Posterior vena cava (tissue), 2 donors: ENCODE data around the gene GID8. TPM values are rescaled to one million over a fixed set of nuclear protein-coding genes. Genes with fewer than 3 reads are reported as not detected.

ENCODE experiments used
- DNase-seq: peaks from one replicate; pipeline ENCODE4 v3.0.0-alpha.2; 2020; ENCODE audit warnings: low spot score
- intact Hi-C, 2 donors: fragments of 100-400 bp; cut with DNase I; formaldehyde crosslinking; loops; one replicate each; pipeline versions ENCODE4 v1.14.1 to v1.14.2; 2022 to 2023
- total RNA-seq, 2 donors: library from RNA; stranded (reverse); fragmentation: NEBNext Ultra II Directional; extraction: Animal tissue kit (Norgen Biotek cat#: 25700); gene quantifications; one replicate each; pipeline ENCODE4 v1.2.1, GENCODE V29; 2021
- donor health status: DM: yes; HTN: yes; CAD: no.
- donor health status: DM: yes; HTN: yes; CAD: no.

GID8 gene
- total RNA-seq, 2 donors from 2014 or later = 14.9 to 20.0 TPM

DNA sequence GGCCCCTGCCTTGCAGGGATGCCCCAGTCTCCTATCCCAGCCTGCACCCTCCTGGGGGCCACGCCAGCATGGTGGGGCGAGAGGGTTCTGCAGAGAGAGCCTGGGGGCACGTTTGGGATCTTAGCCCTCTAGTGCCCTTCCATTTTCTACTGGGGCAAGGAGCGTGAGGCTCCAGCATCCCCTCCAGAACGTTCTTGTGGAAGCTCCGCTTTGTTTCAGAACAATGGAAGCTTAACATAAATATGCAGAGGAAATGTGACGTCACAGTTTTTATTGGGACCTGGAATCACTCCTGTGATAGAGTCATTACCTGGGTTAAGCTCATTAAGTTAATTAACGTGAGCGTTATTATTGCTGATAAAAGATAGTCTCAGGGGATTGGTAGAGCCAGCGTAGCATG is 49.2 kb downstream of the GID8 start:
- intact Hi-C loops = no loop called here
- DNase-seq = no peak

DNA sequence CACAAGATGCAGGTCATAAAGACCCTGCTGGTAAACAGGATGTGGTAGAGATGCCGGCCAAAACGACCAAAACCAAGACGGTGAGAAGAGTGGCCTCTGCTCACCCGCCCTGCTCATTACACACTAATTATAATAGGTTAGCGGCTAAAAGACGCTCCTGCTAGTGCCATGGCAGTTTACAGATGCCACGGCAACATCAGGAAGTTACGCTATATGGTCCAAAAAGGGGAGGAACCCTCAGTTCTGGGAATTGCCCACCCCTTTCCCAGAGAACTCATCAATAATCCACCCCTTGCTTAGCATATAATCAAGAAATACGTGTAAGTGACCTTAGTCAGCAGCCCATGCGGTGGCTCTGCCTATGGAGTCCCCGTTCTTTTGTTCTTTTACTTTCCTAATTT is 51.3 kb downstream of the GID8 start:
- DNase-seq = no peak
- intact Hi-C loops = no loop called here

DNA sequence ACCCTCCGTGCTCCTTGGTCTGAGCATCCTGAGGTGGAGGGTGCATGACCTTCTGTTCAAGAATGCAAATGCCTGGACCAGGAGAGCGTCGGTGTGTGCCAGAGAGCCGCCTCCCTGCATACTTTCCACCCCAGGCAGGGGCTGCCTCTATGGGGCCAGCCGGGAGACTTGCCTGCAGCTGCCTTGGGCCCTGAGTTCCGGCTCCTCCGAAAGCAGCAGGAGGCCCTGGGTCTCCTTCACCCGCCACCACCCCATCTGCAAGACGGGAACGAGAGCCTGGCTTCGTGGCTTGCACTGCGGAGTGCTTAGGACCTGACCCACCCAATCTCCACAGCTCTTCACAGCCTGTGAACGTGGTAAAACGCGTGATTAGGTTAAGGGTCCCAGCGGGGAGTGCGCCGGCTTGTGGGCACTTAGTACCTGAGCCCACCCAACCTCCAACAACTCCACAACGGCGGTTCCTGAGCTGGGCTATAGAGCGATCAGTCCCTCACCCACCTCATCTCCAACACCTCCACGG is 52.4 kb downstream of the GID8 start:
- no peak for DNase-seq
- intact Hi-C loops = no loop called here

DNA sequence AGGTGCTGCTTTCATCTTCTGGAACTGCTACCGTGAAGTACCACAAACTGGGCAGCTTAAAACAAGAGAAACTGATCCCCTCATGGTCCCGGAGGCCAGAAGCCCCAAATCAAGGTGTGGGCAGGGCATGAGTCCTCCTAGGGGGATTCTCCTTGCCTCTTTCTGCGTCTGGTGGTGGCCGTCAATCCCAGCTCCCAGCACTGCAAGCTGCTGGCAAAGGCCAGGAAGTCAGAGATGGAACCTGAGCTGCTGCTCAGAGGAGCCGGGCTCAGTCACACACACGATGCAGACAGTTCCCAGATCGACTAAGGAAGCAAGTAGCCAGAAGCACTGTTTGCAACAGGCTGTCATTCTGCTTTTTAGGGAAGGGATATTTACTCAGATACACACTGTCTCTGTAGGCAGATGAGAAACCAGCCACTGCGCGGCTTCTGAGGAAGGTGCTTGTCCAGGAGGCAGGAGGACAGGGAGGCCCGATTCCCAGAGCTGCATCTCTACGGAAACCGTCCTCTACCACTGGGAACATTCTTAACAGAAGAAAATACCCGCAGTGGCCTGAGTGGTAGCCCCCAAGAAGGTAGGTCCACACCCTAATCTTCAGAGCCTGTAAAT is 53.4 kb downstream of the GID8 start:
- intact Hi-C loops = no loop called here
- DNase-seq = no peak

DNA sequence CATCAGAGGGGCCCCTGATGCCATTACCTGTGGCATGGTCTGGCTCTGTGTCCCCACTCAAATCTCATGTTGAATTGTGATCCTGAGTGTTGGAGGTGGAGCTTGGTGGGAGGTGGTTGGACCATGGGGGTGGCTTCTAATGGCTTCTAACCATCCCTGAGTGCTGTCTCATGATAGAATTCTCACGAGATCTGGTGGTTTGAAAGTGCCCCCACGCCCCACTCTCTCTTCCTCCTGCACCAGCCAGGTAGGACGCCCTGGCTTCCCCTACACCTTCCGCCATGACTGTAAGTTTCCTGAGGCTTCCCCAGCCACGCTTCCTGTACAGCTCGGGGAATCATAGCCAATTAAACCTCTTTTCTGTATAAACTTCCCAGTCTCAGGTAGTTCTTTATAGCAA is 53.9 kb downstream of the GID8 start:
- intact Hi-C loops = no loop called here
- no peak for DNase-seq

DNA sequence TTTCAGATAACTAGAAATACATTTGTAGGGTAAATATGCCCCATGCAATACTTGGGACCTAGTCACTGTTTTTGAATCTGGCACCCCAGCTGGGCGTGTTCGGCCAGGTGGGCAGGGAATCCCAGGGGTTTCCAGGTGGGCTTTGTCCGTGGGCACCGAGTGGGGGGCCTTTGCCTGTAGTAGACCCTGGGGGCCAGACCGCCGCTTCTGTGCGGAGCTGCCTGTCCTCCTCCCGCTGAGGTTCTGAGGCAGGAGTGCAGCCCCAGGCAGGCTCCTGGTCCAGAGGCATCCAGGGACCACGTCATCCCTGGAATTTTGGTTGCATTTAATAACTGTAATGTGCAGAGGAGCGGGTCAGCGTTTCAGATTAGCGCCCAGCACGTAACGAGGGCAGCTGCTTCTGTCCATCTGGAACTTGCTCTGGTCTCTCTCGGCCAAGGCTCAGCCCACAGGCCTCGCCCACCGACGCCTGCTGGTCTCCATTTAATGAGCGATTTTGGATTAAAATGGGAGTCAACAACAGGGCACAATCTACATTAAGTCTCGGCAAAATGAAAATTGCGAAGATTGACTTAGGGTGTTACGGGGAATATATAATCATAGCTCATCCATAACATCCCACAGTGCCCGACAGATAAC is 56.0 kb downstream of the GID8 start:
- intact Hi-C loops = no loop called here

DNA sequence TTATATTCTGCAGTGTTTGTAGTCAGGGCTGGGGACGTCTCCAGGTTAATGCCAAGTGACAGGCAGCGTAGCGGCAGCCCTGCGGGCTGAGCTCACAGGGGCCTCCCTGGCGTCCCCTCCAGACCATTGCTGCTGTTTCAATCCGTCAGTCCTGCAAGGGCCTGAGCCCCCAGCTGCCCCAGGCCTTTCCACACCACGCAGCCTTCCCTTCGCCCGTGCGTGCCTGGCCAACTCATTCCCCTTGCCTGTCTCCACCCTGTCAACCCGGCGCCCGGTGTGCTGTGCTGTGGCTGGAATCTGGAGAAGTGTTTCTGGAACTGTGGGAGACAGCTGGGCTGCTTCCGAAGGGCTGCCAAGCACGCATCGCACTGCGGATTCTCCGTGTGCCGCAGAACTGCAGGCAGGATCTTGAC is 56.9 kb downstream of the GID8 start:
- no peak for DNase-seq
- intact Hi-C loops = no loop called here

More for the DNA sequence above, 56.0 kb downstream of the GID8 start:
- DNase-seq = no peak

DNA sequence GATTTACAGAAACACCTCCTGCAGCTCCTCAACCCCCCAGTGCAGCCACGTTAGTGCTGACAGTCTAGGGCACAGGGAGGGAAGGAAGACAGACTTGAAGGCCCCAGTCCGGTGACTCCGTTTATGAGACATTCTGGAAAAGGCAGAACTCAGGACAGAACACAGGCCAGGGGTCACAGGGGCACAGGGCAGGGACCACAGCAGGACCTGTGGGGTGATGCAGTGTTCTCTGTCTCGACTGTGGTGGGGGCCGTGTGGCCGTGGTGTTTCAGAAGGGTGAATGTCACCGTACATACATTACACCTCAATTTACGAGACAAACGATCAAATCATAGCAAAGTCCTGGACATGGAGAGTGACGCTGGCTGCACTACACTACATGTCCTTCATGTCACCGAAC is 57.5 kb downstream of the GID8 start:
- intact Hi-C loops = no loop called here
- DNase-seq = no peak

DNA sequence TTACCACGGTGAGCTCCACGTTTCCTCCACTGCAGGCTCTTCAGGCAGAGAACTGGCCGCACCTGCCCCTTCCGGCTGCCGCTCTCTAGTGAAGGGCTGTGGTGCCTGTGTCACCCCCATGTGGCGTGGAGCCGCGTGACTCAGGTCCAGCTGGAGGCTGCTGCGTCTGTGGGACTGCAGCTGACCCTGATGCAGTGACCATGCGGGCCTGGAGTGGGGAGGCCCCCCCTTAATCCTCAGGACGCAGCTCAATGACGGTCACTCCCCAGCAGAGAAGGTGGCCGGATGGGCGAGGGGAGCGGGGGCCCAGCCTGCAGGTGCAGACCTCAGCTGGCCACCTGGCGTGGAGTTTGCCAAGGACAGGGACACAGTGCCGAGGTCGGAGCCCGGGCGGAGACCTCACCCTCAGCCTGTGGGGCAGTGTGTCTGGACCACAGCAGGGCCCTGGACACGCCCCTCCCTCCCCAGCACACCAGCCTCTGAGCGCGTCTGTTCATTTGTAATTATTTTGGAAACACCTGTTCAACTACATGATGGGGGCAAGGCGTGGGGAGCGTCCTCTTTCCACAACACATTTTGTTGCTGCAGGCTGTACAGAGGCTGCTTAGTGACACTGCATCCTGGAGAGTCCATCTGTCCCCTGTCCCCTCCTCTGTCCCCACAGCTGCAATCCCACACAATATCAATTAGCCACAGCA is 58.1 kb downstream of the GID8 start:
- DNase-seq = no peak
- intact Hi-C loops = no loop called here

DNA sequence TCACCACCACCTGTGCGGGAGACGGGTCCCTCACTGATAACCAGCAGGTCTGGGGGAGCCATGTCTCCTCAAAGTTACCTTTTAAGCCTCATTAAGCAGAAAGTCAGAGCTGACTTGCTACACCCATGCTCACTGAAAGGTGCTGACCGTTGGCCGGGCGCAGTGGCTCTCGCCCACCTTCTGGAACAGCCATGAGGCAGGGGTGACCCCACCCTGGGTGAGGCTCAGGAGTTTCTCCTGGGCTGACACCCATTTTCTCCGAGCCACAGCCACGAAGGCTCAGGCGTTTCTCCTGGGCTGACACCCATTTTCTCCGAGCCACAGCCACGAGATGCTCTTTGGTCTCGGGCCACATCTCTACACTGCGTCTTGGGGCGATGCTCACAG is 58.6 kb downstream of the GID8 start:
- intact Hi-C loops = no loop called here
- no peak for DNase-seq

DNA sequence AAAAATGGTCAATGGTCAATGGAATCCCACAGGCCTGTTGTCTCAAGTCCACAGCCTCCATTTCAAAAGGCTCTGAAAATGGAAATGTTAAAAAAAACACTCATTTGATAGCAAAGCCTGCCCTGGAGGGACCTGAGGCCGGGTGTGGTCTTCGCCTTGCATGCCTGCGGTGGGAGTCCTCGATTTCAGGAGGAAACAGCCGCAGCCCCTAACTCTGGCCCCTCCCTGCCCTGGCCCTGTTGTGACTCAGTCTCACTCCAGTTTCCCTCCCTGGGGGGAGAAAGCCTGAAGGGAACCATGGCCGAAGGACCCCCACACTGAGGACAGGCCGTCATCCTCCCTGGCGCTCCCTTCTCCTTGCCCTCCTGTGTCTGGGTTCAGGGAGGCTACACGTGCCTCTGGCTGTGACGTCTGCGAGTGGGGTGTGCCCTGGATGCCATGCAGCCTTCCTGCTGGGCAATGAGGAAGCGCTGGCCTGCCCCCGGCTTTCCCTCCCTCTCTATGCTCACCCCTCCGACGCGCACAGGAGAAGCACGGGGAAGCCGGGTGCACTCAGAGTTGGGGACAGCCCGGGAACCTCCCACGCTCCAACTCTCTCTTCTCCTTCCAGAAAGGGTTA is 59.6 kb downstream of the GID8 start:
- intact Hi-C loops = no loop called here
- no peak for DNase-seq

Other genes starting within 250 kb of the GID8 start
- under 1 TPM in 1 of 2 donors, not detected in 1; 0.14 TPM for gene NTSR1, start 229.3 kb upstream of the GID8 start, total RNA-seq
- 1 to 10 TPM; 5.0 to 8.0 TPM for gene MRGBP, start 141.7 kb upstream of the GID8 start, total RNA-seq
- 10 to 100 TPM; 27.7 to 29.4 TPM for gene OGFR, start 133.3 kb upstream of the GID8 start, total RNA-seq
- 1 to 10 TPM; 1.0 to 1.9 TPM for gene COL9A3, start 121.1 kb upstream of the GID8 start, total RNA-seq
- gene TCFL5, start 76.3 kb upstream of the GID8 start, total RNA-seq = 10 to 100 TPM in 1 of 2 donors, 1 to 10 TPM in 1; 9.6 to 10.9 TPM
- gene DIDO1, start 11.6 kb upstream of the GID8 start, total RNA-seq = 10 to 100 TPM; 38.5 to 44.1 TPM
- gene SLC17A9, start 14.6 kb downstream of the GID8 start, total RNA-seq = 10 to 100 TPM in 1 of 2 donors, 1 to 10 TPM in 1; 9.9 to 16.3 TPM
- not detected for gene BHLHE23, start 68.8 kb downstream of the GID8 start, total RNA-seq